ENCODE measurements around the gene SEZ6L2. TPM values are rescaled to one million over a fixed set of nuclear protein-coding genes. Genes with fewer than 3 reads are reported as not detected.
"Not testable (repeated sequence)": the region's sequence is repeated elsewhere in the genome, so short reads cannot be mapped to it uniquely, and the experiment has no call there.

The SEZ6L2 gene
- total and polyA plus RNA-seq, 8 donors = 12.6 to 38.8 (median 18.3) TPM

DNA sequence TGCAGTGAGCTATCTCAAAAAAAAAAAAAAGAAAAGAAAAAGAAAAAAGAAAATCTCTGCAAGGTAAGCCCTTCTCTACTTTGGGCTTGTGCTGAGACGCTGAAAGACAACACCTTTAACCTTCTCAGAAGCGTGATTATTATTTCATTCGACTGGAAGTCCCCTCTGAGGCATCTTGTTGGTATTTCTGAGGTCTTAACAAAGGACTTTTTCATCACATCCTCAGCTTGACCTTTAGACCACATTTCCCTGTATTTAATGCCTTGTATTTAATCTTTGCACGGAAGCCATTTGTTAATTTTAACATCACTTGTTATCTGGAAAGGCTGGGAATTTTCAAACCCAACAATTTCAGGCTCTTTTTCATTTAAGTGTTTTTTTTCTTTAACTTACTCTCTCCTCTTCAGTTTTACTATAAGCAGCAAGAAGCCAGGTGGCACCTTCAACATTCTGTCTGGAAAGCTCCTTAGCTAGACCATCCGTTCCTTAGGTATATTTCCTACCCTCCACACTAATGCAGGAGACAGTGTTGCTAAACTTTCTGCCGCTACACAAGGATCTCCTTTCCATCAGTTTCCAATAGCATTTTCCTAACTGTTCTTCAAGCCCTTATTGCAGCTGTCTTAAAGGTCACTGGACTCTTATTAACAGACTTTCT, 16.4 kb upstream of the SEZ6L2 start:
- intact Hi-C loops (cut with DNase I) = no loop called here
- FAIRE-seq (no peak), DNase-seq (no peak), ATAC-seq (peak in 1 of 4 donors; percentile 58)
- H3K9me3 ChIP-seq = no peaks in the 10 kb centered on the region
- no peaks in the 10 kb centered on the region for H3K27me3 ChIP-seq
- WGBS, 2 donors = 72% methylated on average over 6 of the region's 6 CpGs
- H3K4me3 ChIP-seq = no peak overlapping the region
- H3K4me1 ChIP-seq = no peaks in the 10 kb centered on the region
- H3K27ac ChIP-seq = peak overlapping the region in 1 of 4 donors; percentile 33
- TF ChIP-seq, protein P1, sequence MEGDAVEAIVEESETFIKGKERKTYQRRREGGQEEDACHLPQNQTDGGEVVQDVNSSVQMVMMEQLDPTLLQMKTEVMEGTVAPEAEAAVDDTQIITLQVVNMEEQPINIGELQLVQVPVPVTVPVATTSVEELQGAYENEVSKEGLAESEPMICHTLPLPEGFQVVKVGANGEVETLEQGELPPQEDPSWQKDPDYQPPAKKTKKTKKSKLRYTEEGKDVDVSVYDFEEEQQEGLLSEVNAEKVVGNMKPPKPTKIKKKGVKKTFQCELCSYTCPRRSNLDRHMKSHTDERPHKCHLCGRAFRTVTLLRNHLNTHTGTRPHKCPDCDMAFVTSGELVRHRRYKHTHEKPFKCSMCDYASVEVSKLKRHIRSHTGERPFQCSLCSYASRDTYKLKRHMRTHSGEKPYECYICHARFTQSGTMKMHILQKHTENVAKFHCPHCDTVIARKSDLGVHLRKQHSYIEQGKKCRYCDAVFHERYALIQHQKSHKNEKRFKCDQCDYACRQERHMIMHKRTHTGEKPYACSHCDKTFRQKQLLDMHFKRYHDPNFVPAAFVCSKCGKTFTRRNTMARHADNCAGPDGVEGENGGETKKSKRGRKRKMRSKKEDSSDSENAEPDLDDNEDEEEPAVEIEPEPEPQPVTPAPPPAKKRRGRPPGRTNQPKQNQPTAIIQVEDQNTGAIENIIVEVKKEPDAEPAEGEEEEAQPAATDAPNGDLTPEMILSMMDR (IDR thresholded peaks at IDR 0.05) = no peak
- H3K36me3 ChIP-seq = peaks cover 0 to 6% (median 0%) of the 10 kb centered on the region in 3 donors

DNA sequence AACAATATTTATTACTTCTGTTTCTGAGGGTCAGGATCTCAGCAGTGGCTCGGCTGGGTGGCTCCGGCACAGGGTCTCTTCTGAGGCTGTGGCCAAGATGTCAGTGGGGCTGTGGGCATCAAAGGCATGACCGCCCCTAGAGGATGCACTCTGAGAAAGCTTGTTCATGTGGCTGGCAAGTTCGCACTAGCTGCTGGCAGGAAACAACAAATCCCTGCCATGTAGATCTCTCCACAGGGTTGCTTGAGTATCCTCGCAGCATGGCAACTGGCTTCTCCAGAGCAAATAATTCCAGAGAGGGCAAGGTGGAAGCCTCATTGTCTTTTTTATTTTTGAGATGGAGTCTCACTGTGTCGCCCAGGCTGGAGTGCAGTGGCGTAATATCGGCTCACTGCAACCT, 14.2 kb upstream of the SEZ6L2 start:
- no peaks in the 10 kb centered on the region for H3K27me3 ChIP-seq
- H3K9me3 ChIP-seq = no peaks in the 10 kb centered on the region
- H3K4me3 ChIP-seq = no peak overlapping the region
- ATAC-seq = no peak
- TF ChIP-seq, protein P1 (IDR thresholded peaks at IDR 0.05) = no peak
- H3K27ac ChIP-seq = no peak overlapping the region
- WGBS, 2 donors = 97 to 98% methylated on average over 8 of the region's 8 CpGs
- peak in 1 of 6 donors; percentile 19 for DNase-seq
- intact Hi-C loops (cut with DNase I) = no loop called here
- H3K36me3 ChIP-seq = no peaks in the 10 kb centered on the region
- no peak for FAIRE-seq
- no peaks in the 10 kb centered on the region for H3K4me1 ChIP-seq

DNA sequence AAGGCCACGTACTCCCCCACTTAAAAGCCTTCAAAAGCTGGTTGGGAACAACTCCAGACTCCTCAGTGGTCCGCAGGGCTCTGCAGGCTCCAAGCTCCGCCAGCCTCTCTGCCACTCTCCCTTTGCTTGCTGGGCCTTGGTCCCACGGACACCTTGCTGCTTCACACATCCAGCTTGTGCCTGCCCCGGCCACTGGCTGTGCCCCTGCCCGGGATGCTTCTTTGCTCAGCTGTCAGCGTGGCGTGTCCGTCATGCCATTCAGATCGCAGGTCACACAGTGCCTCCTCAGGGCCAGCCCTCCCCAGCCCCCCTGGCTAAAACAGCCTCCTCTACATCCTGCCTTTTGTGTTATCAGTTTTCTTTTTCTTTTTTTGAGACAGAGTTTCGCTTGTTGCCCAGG, 12.7 kb upstream of the SEZ6L2 start:
- FAIRE-seq = no peak
- no peak for ATAC-seq
- DNase-seq = peak in 1 of 6 donors; percentile 31
- H3K36me3 ChIP-seq = no peaks in the 10 kb centered on the region
- WGBS, 2 donors = 73% methylated on average over 11 of the region's 11 CpGs
- no peaks in the 10 kb centered on the region for H3K9me3 ChIP-seq
- H3K4me3 ChIP-seq = no peak overlapping the region
- H3K4me1 ChIP-seq = no peaks in the 10 kb centered on the region
- no peak overlapping the region for H3K27ac ChIP-seq
- no peaks in the 10 kb centered on the region for H3K27me3 ChIP-seq
- TF ChIP-seq, protein P1 (IDR thresholded peaks at IDR 0.05) = no peak
- intact Hi-C loops (cut with DNase I) = no loop called here

DNA sequence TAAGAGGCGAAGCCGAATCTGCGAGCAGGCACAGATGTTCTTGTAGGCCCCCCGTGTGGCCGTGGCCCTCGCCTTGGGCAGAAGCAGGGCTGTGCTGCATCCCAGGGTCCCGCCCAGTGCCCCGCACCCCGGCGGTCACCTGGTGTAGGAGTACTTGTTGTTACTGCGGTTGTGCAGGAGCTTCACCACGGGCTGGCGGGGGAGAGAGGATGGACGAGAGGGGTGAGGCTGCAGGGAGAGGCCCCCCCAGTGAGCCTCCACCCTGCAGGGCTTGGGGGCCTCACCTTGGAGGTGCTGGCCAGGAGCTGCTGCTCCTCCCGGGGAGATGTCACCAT, 12.3 kb upstream of the SEZ6L2 start:
- H3K4me3 ChIP-seq = no peak overlapping the region
- no peaks in the 10 kb centered on the region for H3K4me1 ChIP-seq
- H3K27me3 ChIP-seq = no peaks in the 10 kb centered on the region
- no peaks in the 10 kb centered on the region for H3K36me3 ChIP-seq
- H3K9me3 ChIP-seq = no peaks in the 10 kb centered on the region
- DNase-seq (peak in 1 of 6 donors; percentile 35), ATAC-seq (no peak), FAIRE-seq (no peak)
- intact Hi-C loops (cut with DNase I) = no loop called here
- TF ChIP-seq, protein P1 (IDR thresholded peaks at IDR 0.05) = no peak
- WGBS, 2 donors = 77 to 78% methylated on average over 15 of the region's 15 CpGs
- H3K27ac ChIP-seq = no peak overlapping the region

DNA sequence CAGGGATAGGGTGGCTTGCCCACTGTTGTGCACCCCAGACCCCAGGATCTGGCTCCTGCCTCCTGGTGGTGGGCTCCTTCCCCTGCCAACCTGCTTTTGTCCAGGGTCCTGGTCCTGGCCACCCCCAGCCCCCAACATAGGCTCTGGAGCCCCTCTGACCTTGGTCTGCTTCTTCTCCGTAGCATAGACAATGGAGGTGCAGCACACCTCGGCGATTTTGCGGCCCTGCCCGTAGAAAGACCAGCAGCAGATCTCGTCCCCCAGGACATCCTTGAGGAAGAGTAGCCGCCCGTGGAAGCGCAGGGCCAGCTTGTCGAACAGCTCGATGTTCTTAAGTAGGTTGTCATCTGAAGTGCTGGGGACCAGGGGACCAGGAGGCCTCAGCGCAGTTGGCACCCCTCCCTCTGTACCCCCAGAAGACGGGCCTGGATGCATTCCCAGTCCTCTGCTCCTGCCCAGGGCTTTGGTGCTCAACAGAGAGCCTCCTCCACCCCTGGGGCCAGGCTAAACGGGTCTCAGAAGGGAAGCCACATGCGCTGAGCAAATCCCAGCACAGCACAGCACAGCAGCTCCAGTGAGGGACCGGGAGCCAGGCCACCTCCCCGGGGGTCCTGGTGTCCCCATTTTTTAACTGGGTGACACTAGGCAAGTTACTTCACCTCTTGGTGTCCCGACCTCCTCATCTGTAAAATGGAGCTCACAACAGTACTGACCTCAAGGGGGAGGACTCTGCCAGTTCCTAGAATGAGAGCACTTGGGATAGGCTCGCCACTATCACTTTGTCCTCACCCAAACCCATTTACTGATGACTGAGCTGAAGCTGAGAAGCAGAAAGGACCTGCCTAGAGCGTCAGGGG, 11.7 kb upstream of the SEZ6L2 start:
- 86 to 93% methylated on average over 20 of the region's 20 CpGs for WGBS, 2 donors
- intact Hi-C loops (cut with DNase I) = no loop called here
- Histone ChIP-seq H3K27me3 (no peaks in the 10 kb centered on the region), H3K36me3 (no peaks in the 10 kb centered on the region), H3K4me1 (no peaks in the 10 kb centered on the region), H3K27ac (no peak overlapping the region), H3K9me3 (no peaks in the 10 kb centered on the region), H3K4me3 (no peak overlapping the region)
- TF ChIP-seq, protein P1 (IDR thresholded peaks at IDR 0.05) = no peak
- no peak for FAIRE-seq
- no peak for ATAC-seq
- DNase-seq = peak in 1 of 6 donors; percentile 43

DNA sequence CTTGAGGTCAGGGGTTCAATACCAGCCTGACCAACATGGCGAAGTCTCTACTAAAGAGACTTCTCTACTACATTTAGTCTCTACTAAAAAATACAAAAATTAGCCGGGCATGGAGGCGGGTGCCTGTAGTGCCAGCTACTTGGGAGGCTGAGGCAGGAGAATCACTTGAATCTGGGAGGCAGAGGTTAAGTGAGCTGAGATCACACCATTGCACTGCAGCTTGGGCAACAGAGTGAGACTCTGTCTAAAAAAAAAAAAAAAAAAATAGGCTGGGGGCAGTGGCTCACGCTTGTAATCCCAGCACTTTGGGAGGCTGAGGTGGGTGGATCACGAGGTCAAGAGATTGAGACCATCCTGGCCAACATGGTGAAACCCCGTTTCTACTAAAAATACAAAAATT, 10.5 kb upstream of the SEZ6L2 start:
- H3K4me3 ChIP-seq; FAIRE-seq; H3K4me1 ChIP-seq; intact Hi-C loops (cut with DNase I); ATAC-seq; DNase-seq; H3K9me3 ChIP-seq; H3K27me3 ChIP-seq; H3K36me3 ChIP-seq; H3K27ac ChIP-seq: not testable (repeated sequence)
- WGBS, 2 donors = 88 to 92% methylated on average over 5 to 6 of the region's 6 CpGs
